ENCODE data around the gene TMEM11. TPM values are rescaled to one million over a fixed set of nuclear protein-coding genes. Genes with fewer than 3 reads are reported as not detected.

TMEM11 gene
- total RNA-seq, 5 donors from 2014 or later (not counting 1 experiment from before 2014, with no cell fraction given), result 12.9 to 22.9 (median 20.0) TPM

DNA sequence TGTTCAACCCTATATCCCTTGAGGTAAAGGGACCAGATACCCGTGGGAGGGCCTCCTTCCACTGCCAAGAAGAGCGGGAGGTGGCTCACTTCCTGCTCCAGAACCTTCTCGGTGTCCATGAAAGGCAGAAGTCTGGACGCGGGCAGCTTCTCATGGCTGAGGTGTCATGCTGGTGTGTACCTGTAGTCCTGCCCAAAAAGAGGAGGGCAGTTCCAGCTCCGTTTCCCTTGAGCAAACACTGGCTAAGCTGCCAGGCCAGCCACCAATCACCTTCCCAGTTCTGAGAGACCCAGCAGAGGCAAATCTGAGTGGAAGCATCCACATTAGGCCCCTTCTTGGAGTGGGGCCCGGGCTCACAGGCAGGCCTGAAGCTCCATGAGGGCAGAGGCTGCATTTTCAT lies 5.6 kb downstream of the TMEM11 start:
- DNase-seq, result no peak
- H3K4me3 ChIP-seq (ENCODE audit: control insufficient read depth in 1 of 2, extremely low read depth in 1 of 2, low read length in 1 of 2), result no peak overlapping the region
- POLR2A ChIA-PET, result no interaction called here
- peaks cover 16 to 41% of the 10 kb centered on the region in 2 experiments for H3K4me1 ChIP-seq (ENCODE audit: control insufficient read depth in 1 of 2, extremely low read depth in 1 of 2, insufficient read depth in 2 of 2, low read length in 2 of 2)
- CTCF ChIA-PET, result no interaction called here
- Mint-ChIP-seq H3K27ac (no peak overlapping the region), H3K4me1 (peaks cover 49 to 67% (median 66%) of the 10 kb centered on the region in 3 donors), H3K27me3 (no peaks in the 10 kb centered on the region), H3K36me3 (peaks cover 8% of the 10 kb centered on the region), H3K9me3 (no peaks in the 10 kb centered on the region), H3K4me3 (no peak overlapping the region)
- peaks cover 5 to 25% of the 10 kb centered on the region in 2 donors for H3K36me3 ChIP-seq (ENCODE audit: control insufficient read depth in 2 of 2, extremely low read depth in 1 of 2, insufficient read depth in 1 of 2, low read length in 1 of 2)
- H3K27ac ChIP-seq (ENCODE audit: low read length), result no peak overlapping the region
- H3K9me3 ChIP-seq, result no peaks in the 10 kb centered on the region
- ATAC-seq (replicated peaks in 1 of 4), result no peak
- 100% methylated on average over 2 of the region's 7 CpGs for WGBS (ENCODE audit: insufficient coverage)
- H3K27me3 ChIP-seq (replicated peaks in 1 of 2; ENCODE audit: control insufficient read depth in 2 of 2, extremely low read depth in 1 of 2, insufficient read depth in 2 of 2, low read length in 1 of 2), result no peaks in the 10 kb centered on the region

DNA sequence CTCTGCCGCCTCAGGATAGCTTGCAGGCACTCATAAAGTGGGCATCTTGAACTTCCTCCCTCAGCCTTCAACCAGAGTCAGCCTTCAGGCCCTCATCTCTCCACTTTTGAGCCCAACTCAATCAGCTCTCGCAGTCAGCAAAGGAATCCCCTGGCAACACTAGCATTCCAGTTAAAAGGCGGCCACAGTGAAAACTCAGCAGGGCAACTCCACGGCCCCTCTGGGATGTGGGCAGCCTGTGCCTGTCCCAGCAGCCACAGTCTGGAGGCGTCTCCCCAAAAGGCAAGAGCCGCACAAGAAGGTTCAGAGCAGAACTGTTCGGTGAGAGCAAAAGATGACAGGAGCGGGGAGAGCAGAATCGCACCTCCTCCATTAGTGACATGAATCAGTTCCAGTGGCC lies 9.0 kb downstream of the TMEM11 start:
- H3K27ac Mint-ChIP-seq, result peak overlapping the region in 1 of 2 donors; percentile 39
- 91% methylated on average over 8 of the region's 9 CpGs for WGBS (ENCODE audit: insufficient coverage)
- Histone ChIP-seq H3K9me3 (no peaks in the 10 kb centered on the region), H3K4me3 (ENCODE audit: control insufficient read depth in 1 of 2, extremely low read depth in 1 of 2, low read length in 1 of 2) (no peak overlapping the region), H3K36me3 (ENCODE audit: control insufficient read depth in 2 of 2, extremely low read depth in 1 of 2, insufficient read depth in 1 of 2, low read length in 1 of 2) (peaks cover 5 to 29% of the 10 kb centered on the region in 2 donors), H3K4me1 (ENCODE audit: control insufficient read depth in 1 of 2, extremely low read depth in 1 of 2, insufficient read depth in 2 of 2, low read length in 2 of 2) (peaks cover 0 to 20% of the 10 kb centered on the region in 2 experiments), H3K27me3 (replicated peaks in 1 of 2; ENCODE audit: control insufficient read depth in 2 of 2, extremely low read depth in 1 of 2, insufficient read depth in 2 of 2, low read length in 1 of 2) (no peaks in the 10 kb centered on the region), H3K27ac (ENCODE audit: low read length) (no peak overlapping the region)
- peaks cover 3% of the 10 kb centered on the region for H3K36me3 Mint-ChIP-seq
- no peak overlapping the region for H3K4me3 Mint-ChIP-seq
- no peaks in the 10 kb centered on the region for H3K9me3 Mint-ChIP-seq
- ChIA-PET POLR2A (no interaction called here), CTCF (no interaction called here)
- peaks cover 35 to 53% (median 48%) of the 10 kb centered on the region in 3 donors for H3K4me1 Mint-ChIP-seq
- no peaks in the 10 kb centered on the region for H3K27me3 Mint-ChIP-seq
- no peak for DNase-seq
- ATAC-seq (replicated peaks in 1 of 4), result no peak

DNA sequence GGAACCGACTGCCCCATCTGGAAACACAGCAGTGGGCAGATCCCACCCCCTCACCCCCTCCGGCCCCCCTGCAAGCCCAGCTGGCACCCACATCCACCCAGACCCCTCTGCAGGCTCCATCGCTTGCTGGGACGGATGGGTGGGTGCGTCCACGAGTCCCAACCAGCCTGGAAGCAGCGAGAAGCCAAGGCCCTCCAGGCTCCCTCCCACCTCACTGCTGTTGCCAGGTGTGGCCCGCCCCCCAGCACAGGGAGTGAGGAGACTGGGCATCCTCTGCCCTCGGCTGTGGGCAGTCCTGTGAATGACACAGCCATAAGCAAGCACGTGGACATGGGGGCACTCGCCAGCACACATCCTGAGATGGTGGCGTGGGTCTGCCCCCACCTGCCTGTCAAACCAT lies 11.4 kb downstream of the TMEM11 start:
- H3K36me3 Mint-ChIP-seq, result peaks cover 10% of the 10 kb centered on the region
- Histone ChIP-seq H3K4me3 (ENCODE audit: control insufficient read depth in 1 of 2, extremely low read depth in 1 of 2, low read length in 1 of 2) (no peak overlapping the region), H3K27me3 (replicated peaks in 1 of 2; ENCODE audit: control insufficient read depth in 2 of 2, extremely low read depth in 1 of 2, insufficient read depth in 2 of 2, low read length in 1 of 2) (no peaks in the 10 kb centered on the region), H3K9me3 (no peaks in the 10 kb centered on the region), H3K4me1 (ENCODE audit: control insufficient read depth in 1 of 2, extremely low read depth in 1 of 2, insufficient read depth in 2 of 2, low read length in 2 of 2) (peaks cover 0 to 24% of the 10 kb centered on the region in 2 experiments), H3K27ac (ENCODE audit: low read length) (no peak overlapping the region), H3K36me3 (ENCODE audit: control insufficient read depth in 2 of 2, extremely low read depth in 1 of 2, insufficient read depth in 1 of 2, low read length in 1 of 2) (peaks cover 16 to 26% of the 10 kb centered on the region in 2 donors)
- DNase-seq (no peak), ATAC-seq (replicated peaks in 1 of 4) (no peak)
- no peaks in the 10 kb centered on the region for H3K27me3 Mint-ChIP-seq
- H3K4me3 Mint-ChIP-seq, result no peak overlapping the region
- H3K9me3 Mint-ChIP-seq, result no peaks in the 10 kb centered on the region
- no peak overlapping the region for H3K27ac Mint-ChIP-seq
- WGBS (ENCODE audit: insufficient coverage), result 87% methylated on average over 9 of the region's 12 CpGs
- peaks cover 35 to 48% (median 47%) of the 10 kb centered on the region in 3 donors for H3K4me1 Mint-ChIP-seq
- ChIA-PET POLR2A (no interaction called here), CTCF (no interaction called here)

DNA sequence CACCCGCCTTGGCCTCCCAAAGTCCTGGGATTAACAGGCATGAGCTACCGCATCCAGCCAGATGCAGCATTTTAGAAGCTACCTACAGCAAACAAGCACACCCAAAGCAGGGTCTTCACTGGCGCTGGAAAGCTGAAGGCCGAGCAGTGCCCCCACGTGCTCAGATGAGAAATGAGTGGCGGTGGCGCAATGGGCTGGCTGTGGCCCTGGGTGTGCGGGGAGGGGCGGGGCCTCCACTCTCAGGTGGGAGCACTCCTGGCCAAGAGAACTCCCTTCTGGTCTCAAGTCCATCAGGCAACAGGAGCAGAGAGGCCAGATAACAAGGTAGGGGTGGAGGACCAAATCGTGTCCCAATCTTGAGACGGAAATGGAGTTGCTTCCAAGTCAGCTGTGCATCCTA lies 12.1 kb downstream of the TMEM11 start:
- Mint-ChIP-seq H3K9me3 (no peaks in the 10 kb centered on the region), H3K4me3 (no peak overlapping the region), H3K4me1 (peaks cover 35 to 47% (median 43%) of the 10 kb centered on the region in 3 donors), H3K27me3 (no peaks in the 10 kb centered on the region), H3K27ac (no peak overlapping the region), H3K36me3 (peaks cover 16% of the 10 kb centered on the region)
- Histone ChIP-seq H3K36me3 (ENCODE audit: control insufficient read depth in 2 of 2, extremely low read depth in 1 of 2, insufficient read depth in 1 of 2, low read length in 1 of 2) (peaks cover 18 to 33% of the 10 kb centered on the region in 2 donors), H3K27me3 (replicated peaks in 1 of 2; ENCODE audit: control insufficient read depth in 2 of 2, extremely low read depth in 1 of 2, insufficient read depth in 2 of 2, low read length in 1 of 2) (no peaks in the 10 kb centered on the region), H3K9me3 (no peaks in the 10 kb centered on the region), H3K27ac (ENCODE audit: low read length) (no peak overlapping the region), H3K4me1 (ENCODE audit: control insufficient read depth in 1 of 2, extremely low read depth in 1 of 2, insufficient read depth in 2 of 2, low read length in 2 of 2) (peaks cover 0 to 24% of the 10 kb centered on the region in 2 experiments), H3K4me3 (ENCODE audit: control insufficient read depth in 1 of 2, extremely low read depth in 1 of 2, low read length in 1 of 2) (no peak overlapping the region)
- DNase-seq, result no peak
- CTCF ChIA-PET, result no interaction called here
- POLR2A ChIA-PET, result no interaction called here
- no peak for ATAC-seq (replicated peaks in 1 of 4)
- 100% methylated on average over 10 of the region's 11 CpGs for WGBS (ENCODE audit: insufficient coverage)

DNA sequence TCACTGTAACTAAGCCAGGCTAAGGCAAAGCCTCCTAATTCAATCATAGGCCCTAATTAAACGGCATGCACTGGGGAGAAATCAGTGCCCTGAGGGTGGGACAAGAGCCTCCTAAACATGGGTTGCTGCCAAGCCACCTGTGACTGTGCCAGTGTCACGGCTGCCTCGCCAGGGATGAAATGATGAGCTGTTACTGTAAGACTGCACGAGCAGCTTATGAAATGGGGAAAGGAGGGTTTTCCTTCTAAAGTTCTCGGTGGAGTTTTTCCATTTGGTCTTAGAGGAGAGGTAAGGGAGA lies 12.7 kb downstream of the TMEM11 start:
- Mint-ChIP-seq H3K9me3 (no peaks in the 10 kb centered on the region), H3K27ac (no peak overlapping the region), H3K4me3 (no peak overlapping the region), H3K27me3 (no peaks in the 10 kb centered on the region), H3K36me3 (peaks cover 20% of the 10 kb centered on the region), H3K4me1 (peaks cover 35 to 45% (median 42%) of the 10 kb centered on the region in 3 donors)
- POLR2A ChIA-PET, result no interaction called here
- Histone ChIP-seq H3K27me3 (replicated peaks in 1 of 2; ENCODE audit: control insufficient read depth in 2 of 2, extremely low read depth in 1 of 2, insufficient read depth in 2 of 2, low read length in 1 of 2) (no peaks in the 10 kb centered on the region), H3K9me3 (no peaks in the 10 kb centered on the region), H3K36me3 (ENCODE audit: control insufficient read depth in 2 of 2, extremely low read depth in 1 of 2, insufficient read depth in 1 of 2, low read length in 1 of 2) (peaks cover 18 to 35% of the 10 kb centered on the region in 2 donors), H3K4me1 (ENCODE audit: control insufficient read depth in 1 of 2, extremely low read depth in 1 of 2, insufficient read depth in 2 of 2, low read length in 2 of 2) (peaks cover 0 to 24% of the 10 kb centered on the region in 2 experiments), H3K4me3 (ENCODE audit: control insufficient read depth in 1 of 2, extremely low read depth in 1 of 2, low read length in 1 of 2) (no peak overlapping the region), H3K27ac (ENCODE audit: low read length) (no peak overlapping the region)
- no peak for DNase-seq
- ATAC-seq (replicated peaks in 1 of 4), result no peak
- WGBS (ENCODE audit: insufficient coverage), result 86% methylated on average over 5 of the region's 5 CpGs
- CTCF ChIA-PET, result no interaction called here

DNA sequence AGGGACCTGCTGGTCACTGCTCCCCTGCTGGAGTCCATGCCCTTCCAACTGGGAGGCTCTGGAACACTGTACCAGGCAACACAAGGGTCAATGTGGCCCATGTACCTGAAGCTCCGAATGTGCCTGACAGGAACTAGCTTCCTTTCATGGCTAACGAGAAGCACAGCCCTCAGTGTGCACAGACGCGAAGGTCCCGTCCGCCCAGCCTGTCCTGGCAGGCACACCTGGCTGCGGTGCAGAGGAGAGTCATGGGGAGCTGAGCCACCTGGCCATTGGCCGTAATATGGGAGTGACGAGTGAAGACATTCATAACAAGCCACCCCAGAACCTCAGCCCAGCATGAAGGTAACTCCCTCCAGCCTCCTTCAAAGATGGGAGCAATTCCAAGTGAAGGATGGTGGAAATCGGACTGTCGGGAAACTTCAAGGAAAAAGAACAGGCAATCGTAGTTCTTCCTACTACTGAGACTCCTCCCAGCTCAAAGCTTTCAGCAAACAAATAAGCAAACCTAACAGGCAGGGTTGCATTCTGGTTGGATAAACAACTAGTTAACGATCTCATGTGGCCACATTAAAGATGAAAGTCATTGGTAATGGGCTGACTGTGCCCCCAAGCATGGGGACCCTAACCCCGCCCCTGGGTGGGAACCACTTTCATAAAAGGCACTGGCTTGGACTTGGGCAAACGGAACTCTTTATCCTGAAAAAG lies 13.2 kb downstream of the TMEM11 start:
- H3K27me3 ChIP-seq (replicated peaks in 1 of 2; ENCODE audit: control insufficient read depth in 2 of 2, extremely low read depth in 1 of 2, insufficient read depth in 2 of 2, low read length in 1 of 2), result no peaks in the 10 kb centered on the region
- WGBS (ENCODE audit: insufficient coverage), result 94% methylated on average over 7 of the region's 15 CpGs
- no peak overlapping the region for H3K27ac ChIP-seq (ENCODE audit: low read length)
- Mint-ChIP-seq H3K4me3 (no peak overlapping the region), H3K36me3 (peaks cover 20% of the 10 kb centered on the region), H3K4me1 (peaks cover 30 to 41% (median 38%) of the 10 kb centered on the region in 3 donors), H3K27ac (no peak overlapping the region), H3K9me3 (no peaks in the 10 kb centered on the region), H3K27me3 (no peaks in the 10 kb centered on the region)
- peaks cover 18 to 35% of the 10 kb centered on the region in 2 donors for H3K36me3 ChIP-seq (ENCODE audit: control insufficient read depth in 2 of 2, extremely low read depth in 1 of 2, insufficient read depth in 1 of 2, low read length in 1 of 2)
- peaks cover 0 to 24% of the 10 kb centered on the region in 2 experiments for H3K4me1 ChIP-seq (ENCODE audit: control insufficient read depth in 1 of 2, extremely low read depth in 1 of 2, insufficient read depth in 2 of 2, low read length in 2 of 2)
- ChIA-PET POLR2A (no interaction called here), CTCF (interaction anchor here (0.6 kb wide), 2 partner anchors 14 to 126 kb away, joined by 4 to 8 read pairs; no protein-coding TSS in a partner anchor)
- DNase-seq (no peak), ATAC-seq (replicated peaks in 1 of 4) (no peak)
- no peaks in the 10 kb centered on the region for H3K9me3 ChIP-seq
- no peak overlapping the region for H3K4me3 ChIP-seq (ENCODE audit: control insufficient read depth in 1 of 2, extremely low read depth in 1 of 2, low read length in 1 of 2)
